ENCODE measurements around the gene MTSS2. TPM values are rescaled to one million over a fixed set of nuclear protein-coding genes. Genes with fewer than 3 reads are reported as not detected.

The MTSS2 gene
- total RNA-seq, 1 experiment from 2014 or later = 18.7 TPM

- no peaks in the 10 kb centered on the region for H3F3A ChIP-seq (ENCODE audit: low read length, unreplicated experiment)
- H3K9me2 ChIP-seq (replicated peaks; ENCODE audit: low read length) = no peaks in the 10 kb centered on the region
- CTCF ChIA-PET = no interaction called here
- DNase-seq (no peak), ATAC-seq (no peak)
- H3K9me3 ChIP-seq (ENCODE audit: low read length) = no peaks in the 10 kb centered on the region
- POLR2A ChIA-PET (ENCODE audit: unreplicated experiment) = no interaction called here
- H3K27ac ChIP-seq (ENCODE audit: low read length) = no peak overlapping the region
- BruUV-seq (replicated peaks) = no TSS peak
- TF ChIP-seq CTCF (conservative IDR thresholded peaks at IDR 0.05; ENCODE audit: low read depth, low read length) (no peak), EZH2phosphoT487 (IDR thresholded peaks at IDR 0.05; ENCODE audit: borderline replicate concordance, low read length) (no peak), EZH2 (IDR thresholded peaks at IDR 0.05; ENCODE audit: low read length, unreplicated experiment) (no peak)
- no peaks in the 10 kb centered on the region for H3K27me3 ChIP-seq (ENCODE audit: low read length)
- H3K9ac ChIP-seq (ENCODE audit: low read length) = no peak overlapping the region
- H2AFZ ChIP-seq (ENCODE audit: low read length) = no peak overlapping the region
- H3K4me1 ChIP-seq (ENCODE audit: insufficient read depth, low read length) = peaks cover 20% of the 10 kb centered on the region
- no peaks in the 10 kb centered on the region for H3K79me2 ChIP-seq (ENCODE audit: low read length)
- no peak overlapping the region for H3K4me3 ChIP-seq (ENCODE audit: low read length)
- H3K4me2 ChIP-seq (ENCODE audit: low read length) = no peak overlapping the region
- no peaks in the 10 kb centered on the region for H4K20me1 ChIP-seq (ENCODE audit: low read length)
- intact Hi-C loops (cut with micrococcal nuclease) = no loop called here
- no peaks in the 10 kb centered on the region for H3K36me3 ChIP-seq (ENCODE audit: low read depth, low read length)
Measured at GRCh38 chr16:70703835-70704381, 18.1 kb upstream of the MTSS2 start.

GRCh38 chr16:70703041-70703834 is 17.4 kb upstream of the MTSS2 start:
- Histone ChIP-seq H3K4me3 (ENCODE audit: low read length) (no peak overlapping the region), H2AFZ (ENCODE audit: low read length) (no peak overlapping the region), H3K4me2 (ENCODE audit: low read length) (no peak overlapping the region), H3K79me2 (ENCODE audit: low read length) (no peaks in the 10 kb centered on the region), H3K4me1 (ENCODE audit: insufficient read depth, low read length) (peaks cover 20% of the 10 kb centered on the region), H3K9ac (ENCODE audit: low read length) (no peak overlapping the region), H3K27me3 (ENCODE audit: low read length) (no peaks in the 10 kb centered on the region), H3K27ac (ENCODE audit: low read length) (no peak overlapping the region), H3K36me3 (ENCODE audit: low read depth, low read length) (no peaks in the 10 kb centered on the region), H3K9me3 (ENCODE audit: low read length) (no peaks in the 10 kb centered on the region), H4K20me1 (ENCODE audit: low read length) (no peaks in the 10 kb centered on the region), H3F3A (ENCODE audit: low read length, unreplicated experiment) (no peaks in the 10 kb centered on the region), H3K9me2 (replicated peaks; ENCODE audit: low read length) (no peaks in the 10 kb centered on the region)
- CTCF ChIA-PET = no interaction called here
- TF ChIP-seq EZH2 (IDR thresholded peaks at IDR 0.05; ENCODE audit: low read length, unreplicated experiment) = no peak
- no peak for TF ChIP-seq CTCF (conservative IDR thresholded peaks at IDR 0.05; ENCODE audit: low read depth, low read length)
- TF ChIP-seq EZH2phosphoT487 (IDR thresholded peaks at IDR 0.05; ENCODE audit: borderline replicate concordance, low read length) = no peak
- DNase-seq (no peak), ATAC-seq (no peak)
- BruUV-seq (replicated peaks) = no TSS peak
- POLR2A ChIA-PET (ENCODE audit: unreplicated experiment) = no interaction called here
- intact Hi-C loops (cut with micrococcal nuclease) = no loop called here

GRCh38 chr16:70702624-70703023 is 16.8 kb upstream of the MTSS2 start:
- DNase-seq (no peak), ATAC-seq (no peak)
- TF ChIP-seq EZH2 (IDR thresholded peaks at IDR 0.05; ENCODE audit: low read length, unreplicated experiment) = no peak
- no peak for TF ChIP-seq CTCF (conservative IDR thresholded peaks at IDR 0.05; ENCODE audit: low read depth, low read length)
- no peak for TF ChIP-seq EZH2phosphoT487 (IDR thresholded peaks at IDR 0.05; ENCODE audit: borderline replicate concordance, low read length)
- no peak overlapping the region for H3K4me2 ChIP-seq (ENCODE audit: low read length)
- no peaks in the 10 kb centered on the region for H3K79me2 ChIP-seq (ENCODE audit: low read length)
- no peak overlapping the region for H3K4me3 ChIP-seq (ENCODE audit: low read length)
- no TSS peak for BruUV-seq (replicated peaks)
- no peaks in the 10 kb centered on the region for H3K27me3 ChIP-seq (ENCODE audit: low read length)
- peaks cover 17% of the 10 kb centered on the region for H3K4me1 ChIP-seq (ENCODE audit: insufficient read depth, low read length)
- intact Hi-C loops (cut with micrococcal nuclease) = no loop called here
- H2AFZ ChIP-seq (ENCODE audit: low read length) = no peak overlapping the region
- H3K27ac ChIP-seq (ENCODE audit: low read length) = no peak overlapping the region
- H3F3A ChIP-seq (ENCODE audit: low read length, unreplicated experiment) = no peaks in the 10 kb centered on the region
- POLR2A ChIA-PET (ENCODE audit: unreplicated experiment) = no interaction called here
- no peak overlapping the region for H3K9ac ChIP-seq (ENCODE audit: low read length)
- H3K9me2 ChIP-seq (replicated peaks; ENCODE audit: low read length) = no peaks in the 10 kb centered on the region
- no peaks in the 10 kb centered on the region for H3K36me3 ChIP-seq (ENCODE audit: low read depth, low read length)
- CTCF ChIA-PET = no interaction called here
- H3K9me3 ChIP-seq (ENCODE audit: low read length) = no peaks in the 10 kb centered on the region
- no peaks in the 10 kb centered on the region for H4K20me1 ChIP-seq (ENCODE audit: low read length)
